ENCODE results near the gene CHGA. TPM values are rescaled to one million over a fixed set of nuclear protein-coding genes. Genes with fewer than 3 reads are reported as not detected.

Gene CHGA
- total RNA-seq, 2 donors from 2014 or later = not detected

GRCh38 chr14:92954933-92955332 is 32.0 kb downstream of the CHGA start:
- intact Hi-C loops (cut with DNase I) = loop anchor here (5.0 kb wide), 2 partner anchors 162 to 182 kb away; partner anchors contain the start of gene ITPK1 (in 1 of the 2)
- no peak for ATAC-seq
- no peak for DNase-seq

DNA sequence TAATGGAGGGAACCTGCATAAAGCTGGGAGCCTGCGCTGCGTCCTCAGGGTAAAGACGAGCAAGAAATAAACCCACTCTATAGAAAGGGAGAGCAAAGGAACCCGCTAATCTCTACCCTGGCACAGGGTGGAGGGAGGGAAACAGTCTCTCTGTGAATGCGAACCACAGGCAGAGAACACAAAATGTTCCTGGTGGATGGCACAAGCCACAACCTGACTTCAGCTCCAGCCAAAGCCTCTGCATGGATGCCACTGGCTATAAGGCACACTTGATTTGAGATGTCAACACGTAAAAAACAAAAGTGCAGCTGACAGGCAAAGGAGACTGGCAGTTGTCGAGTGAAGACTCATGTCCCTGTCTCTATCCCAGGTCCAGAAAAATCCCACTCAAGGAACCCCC is 32.4 kb downstream of the CHGA start:
- intact Hi-C loops (cut with DNase I) = no loop called here
- DNase-seq (no peak), ATAC-seq (no peak)

DNA sequence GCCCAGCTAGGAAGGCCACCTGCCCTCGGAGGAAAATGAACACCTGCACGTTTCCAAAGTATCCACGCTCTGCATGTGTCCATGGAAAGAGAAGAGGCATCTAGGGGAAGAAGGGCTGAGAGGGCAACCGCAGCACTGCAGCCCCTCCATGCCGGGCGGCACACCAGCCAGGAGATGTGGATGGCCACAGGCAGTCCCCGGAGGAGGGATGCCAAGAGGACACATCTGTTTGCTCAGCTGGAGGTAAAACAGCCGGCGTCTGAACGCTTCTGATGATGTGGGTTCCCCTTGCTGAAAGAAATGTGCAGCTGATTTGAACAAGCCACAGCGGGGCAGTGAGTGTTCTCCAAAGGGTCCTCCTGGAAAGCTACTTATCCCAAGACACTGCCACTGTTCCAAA is 34.0 kb downstream of the CHGA start:
- intact Hi-C loops (cut with DNase I) = no loop called here
- no peak for DNase-seq
- ATAC-seq = no peak

DNA sequence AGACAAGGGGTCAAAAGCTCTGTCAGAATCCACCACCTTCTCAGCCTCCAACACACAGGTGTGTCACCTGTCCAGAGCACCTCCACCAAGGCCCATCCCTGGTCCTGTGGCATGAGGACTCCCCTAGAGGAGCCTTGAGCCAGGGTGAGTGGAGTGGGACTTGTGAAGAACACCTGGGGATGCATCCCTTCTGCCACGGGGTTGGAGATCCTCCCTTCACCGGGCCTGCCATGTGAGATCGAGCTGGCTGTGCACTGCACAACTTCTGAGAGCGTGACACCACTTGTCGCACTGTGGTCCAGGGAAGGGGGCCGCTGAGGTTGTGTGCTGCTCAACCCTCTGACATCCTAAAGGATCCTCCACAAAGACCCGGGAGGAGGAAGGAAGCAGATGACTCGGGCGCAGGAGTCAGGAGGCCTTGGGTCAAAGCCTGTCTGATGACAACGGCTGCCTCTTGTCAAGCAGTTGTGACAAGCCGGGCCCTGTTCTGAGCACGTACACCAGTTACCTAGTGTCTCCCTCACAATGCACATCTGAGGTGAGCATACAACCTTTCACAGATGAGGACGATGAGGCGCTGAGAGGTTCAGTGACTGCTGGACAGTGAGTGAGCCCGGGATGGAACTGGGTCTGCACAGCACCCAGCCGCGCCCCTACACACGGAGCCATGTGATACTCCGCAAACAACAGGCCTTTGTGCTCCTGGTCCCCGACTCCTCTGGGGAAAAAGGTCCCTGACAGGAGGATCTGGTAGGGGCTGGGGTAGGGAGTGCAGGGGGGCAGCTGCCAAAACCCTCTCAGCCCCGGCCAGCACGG is 35.6 kb downstream of the CHGA start:
- ATAC-seq (no peak), DNase-seq (no peak)
- intact Hi-C loops (cut with DNase I) = no loop called here

DNA sequence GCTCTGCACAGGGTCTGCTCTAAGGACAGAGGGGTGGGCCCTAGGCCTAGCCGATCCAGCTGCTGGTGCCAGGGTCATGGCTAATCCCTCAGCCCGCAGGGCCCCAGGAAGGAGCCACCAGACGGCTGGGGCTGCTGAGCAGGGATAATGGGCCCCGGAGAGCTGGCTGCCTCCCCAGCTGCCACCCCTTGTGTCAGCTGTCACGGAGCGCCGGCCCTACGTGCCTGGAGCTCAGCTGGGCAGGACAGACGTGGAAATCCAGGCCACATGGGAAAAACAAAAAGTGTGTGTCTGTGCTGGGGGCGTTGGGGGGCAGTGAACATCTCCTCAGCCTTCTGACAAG is 36.2 kb downstream of the CHGA start:
- peak; percentile 54 to 58 for ATAC-seq
- peak; percentile 41 for DNase-seq
- intact Hi-C loops (cut with DNase I) = no loop called here

- ATAC-seq (no peak), DNase-seq (no peak)
- intact Hi-C loops (cut with DNase I) = no loop called here
Measured at GRCh38 chr14:92959761-92960680, 37.1 kb downstream of the CHGA start.

GRCh38 chr14:92960706-92961566 is 38.0 kb downstream of the CHGA start:
- ATAC-seq (no peak), DNase-seq (no peak)
- intact Hi-C loops (cut with DNase I) = no loop called here

DNA sequence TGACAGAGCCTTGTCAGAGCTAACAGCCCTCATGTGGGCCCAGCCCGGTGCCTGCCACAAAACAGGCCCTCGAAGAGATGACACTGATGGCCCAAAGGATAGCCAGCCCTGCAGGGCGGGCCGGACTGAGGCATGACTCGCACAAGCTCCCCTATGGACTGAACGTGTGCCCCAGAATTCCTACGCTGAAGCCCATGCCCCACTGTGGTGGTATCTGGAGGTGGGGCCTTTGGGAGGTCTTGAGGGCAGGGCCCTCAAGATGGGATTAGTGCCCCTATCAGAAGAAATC is 38.6 kb downstream of the CHGA start:
- intact Hi-C loops (cut with DNase I) = no loop called here
- no peak for ATAC-seq
- no peak for DNase-seq

- intact Hi-C loops (cut with DNase I) = no loop called here
- ATAC-seq (no peak), DNase-seq (no peak)
Measured at GRCh38 chr14:92962031-92962830, 39.3 kb downstream of the CHGA start.

- DNase-seq (no peak), ATAC-seq (no peak)
- intact Hi-C loops (cut with DNase I) = no loop called here
Measured at GRCh38 chr14:92962831-92963095, 39.8 kb downstream of the CHGA start.

DNA sequence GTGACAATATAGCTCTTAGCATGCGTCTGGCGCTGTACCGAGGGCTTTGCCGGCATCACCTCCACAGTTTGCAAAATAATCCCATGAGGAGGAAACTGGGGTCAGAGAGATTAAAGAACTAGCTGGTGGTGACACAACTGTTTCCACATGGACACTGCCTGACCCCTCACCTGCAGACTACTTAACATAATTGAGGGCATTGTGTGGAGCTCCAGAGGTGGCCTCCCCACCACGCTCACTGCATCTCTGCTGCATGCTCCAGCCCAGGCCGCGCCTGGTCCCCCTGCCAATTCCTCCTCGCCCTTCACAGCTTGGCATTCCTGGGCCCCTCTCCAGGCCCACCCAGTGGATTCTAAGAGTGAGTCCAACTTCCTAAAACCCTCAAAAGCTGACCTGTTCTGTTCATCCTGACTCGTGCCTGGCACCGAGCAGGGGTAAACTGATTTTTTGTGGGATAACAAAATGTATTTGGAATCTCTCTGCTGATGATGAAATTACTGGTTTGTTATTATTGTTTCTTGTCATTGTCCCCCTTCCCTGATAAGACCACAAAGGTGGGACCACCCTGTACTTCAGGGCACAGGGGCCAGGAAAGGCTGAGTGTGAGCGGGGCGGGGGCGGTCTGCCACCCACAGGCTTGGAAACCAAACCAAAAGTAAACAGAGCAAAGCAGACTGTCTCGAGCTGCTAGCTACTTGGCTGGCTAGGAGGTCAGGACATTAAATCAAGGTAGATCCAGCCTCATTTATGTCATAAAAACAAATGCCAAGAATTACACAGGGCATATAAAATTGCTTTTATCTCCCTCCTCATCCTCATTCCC is 40.6 kb downstream of the CHGA start:
- DNase-seq = no peak
- intact Hi-C loops (cut with DNase I) = no loop called here
- peak; percentile 25 to 53 for ATAC-seq

GRCh38 chr14:92964124-92965109 is 41.5 kb downstream of the CHGA start:
- DNase-seq = no peak
- intact Hi-C loops (cut with DNase I) = no loop called here
- peak; percentile 58 to 60 for ATAC-seq

DNA sequence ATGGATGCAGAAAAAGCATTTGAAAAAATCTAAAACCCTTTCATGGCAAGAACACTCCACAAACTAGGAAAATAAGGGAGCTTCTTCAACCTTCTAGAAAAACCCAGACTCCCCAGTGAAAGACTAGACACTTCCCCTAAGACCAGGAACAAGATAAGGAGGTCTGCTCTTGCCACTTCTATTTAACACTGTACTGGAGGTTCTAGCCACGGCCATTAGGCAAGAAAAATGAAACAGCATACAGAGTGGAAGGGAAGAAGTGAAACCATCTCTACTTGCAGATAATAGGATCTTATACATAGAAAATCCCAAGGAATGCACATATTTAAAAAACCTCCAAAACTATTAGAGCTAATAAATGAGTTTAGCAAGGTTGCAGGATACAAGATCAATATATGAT is 42.3 kb downstream of the CHGA start:
- ATAC-seq (no peak), DNase-seq (no peak)
- intact Hi-C loops (cut with DNase I) = no loop called here

- no peak for ATAC-seq
- DNase-seq = no peak
- intact Hi-C loops (cut with DNase I) = no loop called here
Measured at GRCh38 chr14:92967346-92967926, 44.5 kb downstream of the CHGA start.

DNA sequence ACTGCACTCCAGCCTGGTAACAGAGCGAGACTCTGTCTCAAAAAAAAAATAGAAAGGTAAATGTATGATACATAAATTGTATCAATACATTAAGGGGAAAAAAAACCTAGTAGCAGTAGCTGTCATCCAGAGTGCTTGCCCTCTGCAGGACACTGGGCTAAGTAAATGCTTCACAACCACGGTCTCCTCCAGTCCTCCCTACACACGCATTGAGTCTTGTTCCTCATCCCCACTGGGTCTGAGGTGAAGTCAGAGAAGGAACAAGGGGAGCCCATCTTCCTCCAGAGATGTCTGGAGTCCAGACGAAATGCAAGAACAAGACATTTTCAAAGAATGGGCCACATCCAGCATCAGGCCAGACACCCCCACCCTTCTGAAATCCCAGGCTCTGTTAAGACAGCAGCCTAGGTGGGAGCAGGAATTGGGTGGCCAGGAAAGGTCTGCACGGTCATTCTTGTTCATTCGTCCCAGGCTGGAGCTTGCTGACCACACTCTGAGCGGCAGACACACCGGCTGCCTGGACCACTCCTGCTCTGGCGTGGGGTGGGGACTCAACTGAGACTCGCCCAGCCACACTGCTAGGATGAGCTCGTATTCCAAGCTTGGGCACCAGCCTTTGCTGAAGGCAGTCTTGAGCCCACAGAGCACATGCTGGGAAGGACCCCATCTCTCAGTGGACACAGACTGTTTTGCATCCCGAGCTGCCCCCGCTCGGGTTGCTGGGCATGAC is 45.5 kb downstream of the CHGA start:
- intact Hi-C loops (cut with DNase I) = no loop called here
- no peak for ATAC-seq
- DNase-seq = no peak

DNA sequence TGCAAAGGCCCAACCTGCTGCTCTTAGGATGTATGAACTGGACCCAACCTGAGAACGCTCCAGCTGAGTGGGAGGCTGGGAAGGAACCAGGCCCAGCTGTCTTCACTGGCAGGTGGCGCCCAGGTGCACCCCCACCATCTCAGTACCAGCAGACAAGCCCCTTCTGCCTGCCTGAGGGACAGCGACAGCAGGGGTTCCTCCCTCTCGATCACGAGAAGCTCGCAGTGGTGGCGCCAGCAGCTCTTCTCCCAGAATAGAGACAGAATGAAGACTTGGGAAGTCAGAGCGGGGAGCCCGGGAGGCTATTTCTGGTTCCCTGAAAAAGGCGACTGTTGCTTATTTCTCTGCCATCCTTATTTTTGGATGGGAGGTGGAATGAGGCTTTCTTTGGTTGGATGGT is 46.5 kb downstream of the CHGA start:
- DNase-seq (no peak), ATAC-seq (no peak)
- intact Hi-C loops (cut with DNase I) = no loop called here

Data from left cardiac atrium (tissue), 4 donors.